Measurements from ENCODE around the gene SNX8.
A peak's percentile ranks its signal among the peaks of the same experiment; 100 is the strongest.

SNX8 gene

DNA sequence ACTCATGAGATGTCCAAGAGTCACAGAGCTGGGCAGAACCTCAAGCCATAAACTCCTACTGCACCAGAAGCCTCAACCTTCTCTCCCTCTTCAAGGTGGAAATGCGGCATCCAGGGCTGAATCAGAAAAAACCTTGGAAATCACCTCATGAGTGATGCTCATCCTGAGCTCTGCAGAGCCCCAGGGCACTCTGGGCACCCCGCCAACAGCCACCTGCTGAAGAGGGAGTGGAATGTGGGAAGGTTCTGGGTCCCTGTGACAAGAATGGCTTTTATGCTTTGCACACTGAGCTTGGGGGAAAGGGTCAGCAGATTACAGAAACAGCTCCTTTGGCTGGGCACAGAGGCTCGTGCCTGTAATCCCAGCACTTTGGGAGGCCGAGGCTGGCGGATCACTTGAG is 53.4 kb downstream of the SNX8 start:
- DNase-seq (ENCODE audit: low spot score) = no peak

DNA sequence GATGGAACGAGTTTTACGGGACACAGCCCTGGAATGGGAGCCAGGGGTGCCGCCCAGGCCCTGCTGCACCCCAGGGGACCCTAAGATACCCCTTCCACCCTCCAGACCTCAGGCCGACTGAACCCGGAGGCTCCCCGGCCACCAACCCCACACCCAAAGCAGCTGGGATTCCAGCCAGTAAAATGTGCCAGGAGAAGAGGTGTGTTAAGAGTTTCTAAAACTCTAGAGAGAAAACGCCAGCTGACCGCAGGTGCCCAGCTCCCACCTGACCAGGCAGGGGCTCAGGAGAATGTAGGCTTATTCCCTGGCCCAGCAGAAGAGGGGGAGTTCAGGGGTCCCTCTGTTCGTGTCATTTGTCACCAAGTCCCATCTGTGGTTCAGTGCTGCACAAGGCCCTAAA is 54.8 kb downstream of the SNX8 start:
- DNase-seq (ENCODE audit: low spot score) = no peak

DNA sequence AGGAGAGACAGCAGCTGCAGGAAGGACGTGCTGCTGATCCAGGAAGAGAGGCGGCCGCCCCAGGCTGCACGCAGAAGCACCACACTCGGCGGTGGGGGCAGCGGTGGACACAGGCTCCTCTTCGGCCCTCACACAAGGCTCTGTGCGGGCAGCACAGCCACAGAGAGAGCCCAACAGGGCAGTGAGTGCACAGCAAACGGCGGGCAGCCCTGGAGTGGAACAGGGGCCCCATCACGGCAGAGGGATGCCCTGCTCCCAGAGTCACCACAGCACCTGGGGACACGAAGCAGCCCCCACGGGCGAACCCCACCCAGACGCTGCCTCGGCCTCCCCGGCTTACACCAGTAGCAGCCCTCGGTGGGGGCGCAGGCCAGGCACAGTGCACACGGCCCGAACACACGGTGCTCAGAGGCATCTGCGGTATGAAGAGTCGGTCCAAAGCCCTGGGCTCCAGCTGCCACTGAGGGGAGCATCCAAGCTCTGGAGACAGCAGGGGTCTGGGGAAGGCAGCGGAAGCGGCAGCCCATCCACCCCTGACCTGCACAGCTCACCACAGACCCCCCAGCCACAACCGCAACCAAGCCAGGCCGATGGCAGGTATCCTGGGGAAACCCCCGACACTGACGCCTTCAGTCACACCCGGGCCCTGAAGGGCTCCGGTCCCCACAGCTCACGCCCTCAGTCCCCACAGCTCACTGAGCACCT is 55.4 kb downstream of the SNX8 start:
- DNase-seq (ENCODE audit: low spot score) = no peak

DNA sequence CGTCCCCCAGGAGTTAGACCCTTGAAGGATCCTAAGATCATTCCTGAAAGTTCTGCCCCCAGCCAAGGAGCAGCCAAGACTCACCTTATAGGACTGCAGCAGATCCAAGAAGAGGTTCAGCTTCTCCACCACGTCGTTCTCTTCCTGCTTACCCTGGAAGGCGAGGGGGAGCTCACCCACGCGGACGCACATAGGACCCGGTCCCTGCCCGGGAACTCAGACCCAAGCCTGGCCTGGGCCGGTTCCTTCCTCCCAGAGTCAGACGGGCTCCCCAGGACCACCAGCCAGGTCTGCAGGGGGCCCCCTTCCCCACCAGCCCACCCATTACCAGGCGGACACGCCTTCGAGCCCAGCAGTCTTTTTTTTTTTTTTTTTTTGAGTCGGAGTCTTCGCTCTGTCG is 56.6 kb downstream of the SNX8 start:
- no peak for DNase-seq (ENCODE audit: low spot score)

DNA sequence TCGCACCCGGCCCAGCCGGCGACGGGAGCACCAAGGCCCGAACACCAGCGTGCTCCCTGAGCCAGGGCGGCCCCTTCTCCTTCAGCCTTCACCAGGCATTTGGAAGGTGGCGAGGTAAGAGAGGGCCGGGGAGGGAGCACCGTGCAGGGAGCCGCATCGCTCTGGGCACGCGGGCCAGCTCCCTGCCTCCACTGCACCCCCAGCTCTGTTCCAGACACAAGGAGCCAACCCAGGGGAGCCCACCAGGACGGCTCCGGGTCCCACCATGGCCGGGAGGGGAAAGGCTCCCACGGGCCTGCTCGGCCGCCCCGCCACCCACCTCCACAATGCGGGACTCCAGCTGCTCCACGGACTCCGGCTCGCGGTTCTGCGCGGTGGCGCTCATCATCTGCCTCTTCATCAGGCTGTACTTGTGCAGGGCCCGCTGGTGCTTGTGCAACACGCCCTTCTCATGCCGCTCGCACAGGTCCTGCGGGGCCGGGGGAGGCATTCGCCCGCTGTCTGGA is 57.1 kb downstream of the SNX8 start:
- no peak for DNase-seq (ENCODE audit: low spot score)

DNA sequence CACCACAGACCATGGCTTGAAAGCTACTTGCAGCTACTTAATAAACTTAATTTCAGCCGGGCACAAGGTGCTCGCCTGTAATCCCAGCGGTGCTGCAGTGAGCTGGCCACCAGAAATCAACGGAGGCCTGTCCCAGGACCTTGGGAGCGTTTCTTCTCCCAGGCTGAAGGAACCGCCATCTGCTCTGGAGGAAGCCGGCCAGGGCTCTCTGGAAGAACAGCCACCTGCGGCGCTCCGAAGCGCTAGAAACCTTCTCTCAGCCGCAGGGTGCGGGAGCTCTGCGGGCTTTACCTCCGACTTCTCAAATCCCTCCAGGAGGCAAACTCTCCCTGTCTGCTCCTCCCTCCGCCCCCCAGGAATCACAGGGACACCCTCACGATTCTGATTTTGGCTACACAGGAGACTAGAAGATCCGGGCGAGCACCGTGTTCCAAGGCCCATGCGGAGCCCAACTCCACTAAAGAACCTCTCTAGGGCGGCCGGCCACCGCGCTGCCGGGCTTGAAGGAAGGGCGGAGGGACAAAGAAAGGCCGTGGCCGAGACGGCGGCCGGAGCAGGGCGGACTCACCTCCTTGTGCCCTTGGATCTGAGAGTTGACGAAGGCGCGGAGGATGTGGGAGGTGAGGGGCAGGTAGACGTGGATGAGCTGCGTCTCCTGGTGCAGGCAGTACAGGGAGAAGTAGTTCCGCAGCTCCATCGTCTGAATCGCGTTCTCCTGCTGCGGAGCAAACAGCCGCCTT is 57.8 kb downstream of the SNX8 start:
- no peak for DNase-seq (ENCODE audit: low spot score)

DNA sequence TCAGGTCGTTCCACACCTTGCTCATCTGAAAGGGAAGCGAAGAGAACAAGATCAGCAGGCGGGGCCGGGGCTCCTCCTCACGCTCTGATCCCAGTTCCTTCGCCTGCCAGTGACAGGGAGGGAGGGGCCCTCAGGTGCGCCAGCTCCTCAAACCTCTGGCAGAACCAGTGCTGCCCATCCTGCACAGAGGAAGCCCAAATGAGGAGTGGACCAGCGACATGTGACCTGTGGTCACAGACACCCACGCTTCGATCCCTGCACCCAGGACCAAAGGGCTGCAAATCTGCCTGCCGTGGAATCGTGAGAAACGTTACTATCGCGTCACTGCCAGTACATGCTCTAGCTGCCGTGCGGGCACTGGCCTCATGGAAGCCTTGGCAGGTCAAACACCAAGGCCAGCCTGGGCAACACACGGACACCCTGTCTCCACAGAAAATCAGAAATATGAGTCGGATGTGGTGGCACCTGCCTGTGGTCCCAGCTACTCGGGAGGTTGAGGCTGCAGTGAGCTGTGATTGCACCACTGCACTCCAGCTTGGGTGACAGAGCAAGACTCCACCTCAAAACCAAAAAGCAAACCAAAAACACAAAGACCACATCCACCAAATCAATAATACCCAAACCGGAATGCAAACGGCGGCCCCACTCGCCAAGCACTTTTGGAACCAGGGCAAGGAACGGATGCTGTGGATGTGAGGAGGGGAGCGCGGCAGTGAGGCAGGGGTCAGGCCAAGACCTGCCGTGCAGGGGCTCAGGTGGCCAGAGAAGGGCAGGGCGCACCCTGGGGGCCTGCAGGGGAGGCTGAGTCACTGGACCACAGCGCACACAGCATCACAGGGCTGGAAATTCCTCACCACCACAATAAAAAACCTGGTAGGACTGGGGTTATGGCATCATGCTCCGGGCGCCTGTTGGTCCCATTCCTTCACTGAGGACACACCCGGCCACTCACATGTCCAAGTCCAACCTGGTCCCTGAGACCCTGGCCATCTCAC is 58.8 kb downstream of the SNX8 start:
- peak; percentile 30 for DNase-seq (ENCODE audit: low spot score)

DNA sequence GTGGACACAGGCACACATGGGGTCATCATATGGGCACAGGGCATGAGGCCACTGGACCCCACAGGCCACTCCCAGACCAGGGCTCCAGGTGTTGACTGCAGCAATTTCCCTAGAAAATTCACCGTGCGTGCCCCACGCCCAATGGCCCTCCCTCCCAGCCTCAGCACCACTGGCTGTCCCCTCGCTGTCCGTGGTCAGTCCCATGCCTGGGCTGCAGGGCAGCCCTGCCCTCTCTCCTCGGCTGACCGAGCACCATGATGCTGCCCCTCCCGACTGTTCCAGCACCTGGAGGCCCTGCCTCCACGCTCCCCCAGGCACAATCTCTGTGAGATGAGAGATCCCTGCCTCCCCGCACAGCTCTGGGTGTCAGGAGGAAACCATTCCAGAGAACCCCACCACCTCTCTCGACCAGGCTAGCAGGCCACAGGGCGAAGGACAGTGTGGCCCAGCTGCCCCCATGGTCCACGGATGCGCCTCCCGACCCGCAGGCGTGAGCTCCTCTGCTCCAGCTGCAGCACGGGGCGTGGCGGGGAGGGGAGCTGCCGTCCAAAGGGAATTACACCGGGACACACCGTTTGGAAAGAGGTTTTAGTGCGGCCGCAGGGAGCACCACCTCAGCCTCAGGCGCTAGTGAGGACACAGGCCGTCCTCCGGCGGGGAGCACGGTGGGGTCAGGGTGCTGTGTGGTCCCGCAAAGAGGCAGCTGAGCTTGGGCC is 59.7 kb downstream of the SNX8 start:
- no peak for DNase-seq (ENCODE audit: low spot score)

DNA sequence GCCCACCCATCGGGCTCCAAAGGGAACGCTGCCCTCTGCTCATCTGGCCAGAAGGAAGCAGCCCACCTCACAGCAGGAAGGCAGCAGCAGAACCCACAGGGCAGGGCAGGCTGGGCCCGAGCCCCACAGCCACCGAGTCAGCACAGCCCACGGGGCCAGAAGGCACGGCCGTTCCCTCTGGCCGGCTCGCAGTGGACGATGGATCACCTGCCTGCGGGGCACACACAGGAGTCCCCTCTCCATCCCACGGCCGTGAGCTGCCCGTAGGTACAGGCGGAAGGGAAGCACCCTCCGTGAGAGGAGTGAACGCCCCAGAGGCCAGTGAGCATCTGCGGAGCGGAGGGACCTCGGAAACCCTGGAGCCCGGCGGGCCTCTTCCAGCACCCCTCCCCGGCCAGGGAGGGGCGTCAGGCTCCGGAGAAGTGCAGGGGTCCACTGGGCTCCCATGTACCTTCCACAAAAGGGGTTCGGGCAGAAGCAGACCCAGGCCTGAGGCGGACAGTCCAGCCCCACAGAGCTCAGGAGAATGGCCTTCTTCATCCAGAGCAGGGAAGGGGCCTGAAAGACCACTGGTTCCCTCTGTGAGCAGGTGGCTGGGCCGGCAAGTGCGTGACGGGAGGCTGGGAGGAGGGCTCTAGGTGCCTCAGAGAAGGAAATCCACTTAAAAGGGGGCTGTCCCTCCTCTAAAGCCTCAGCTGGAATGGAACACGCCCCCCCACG is 60.6 kb downstream of the SNX8 start:
- no peak for DNase-seq (ENCODE audit: low spot score)

DNA sequence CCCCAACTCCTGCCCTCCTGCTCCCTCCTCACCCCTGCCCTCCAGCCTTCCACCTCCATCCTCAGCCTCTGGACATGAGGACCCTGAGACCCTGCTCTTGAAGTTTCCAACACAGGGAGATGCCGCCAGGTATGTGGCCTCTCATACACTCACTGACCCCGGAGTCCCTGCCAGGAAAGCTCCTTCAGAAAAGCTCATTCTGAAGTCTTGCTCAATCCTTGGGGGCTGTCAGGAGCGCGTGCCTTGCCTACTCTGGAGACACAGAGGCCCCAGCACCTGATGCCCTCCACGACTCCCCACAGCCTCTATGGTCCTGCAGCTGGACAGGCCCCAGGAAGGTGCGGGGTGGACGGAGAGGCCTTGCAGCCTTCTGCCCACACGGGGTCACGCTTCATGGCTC is 61.2 kb downstream of the SNX8 start:
- DNase-seq (ENCODE audit: low spot score) = no peak

DNA sequence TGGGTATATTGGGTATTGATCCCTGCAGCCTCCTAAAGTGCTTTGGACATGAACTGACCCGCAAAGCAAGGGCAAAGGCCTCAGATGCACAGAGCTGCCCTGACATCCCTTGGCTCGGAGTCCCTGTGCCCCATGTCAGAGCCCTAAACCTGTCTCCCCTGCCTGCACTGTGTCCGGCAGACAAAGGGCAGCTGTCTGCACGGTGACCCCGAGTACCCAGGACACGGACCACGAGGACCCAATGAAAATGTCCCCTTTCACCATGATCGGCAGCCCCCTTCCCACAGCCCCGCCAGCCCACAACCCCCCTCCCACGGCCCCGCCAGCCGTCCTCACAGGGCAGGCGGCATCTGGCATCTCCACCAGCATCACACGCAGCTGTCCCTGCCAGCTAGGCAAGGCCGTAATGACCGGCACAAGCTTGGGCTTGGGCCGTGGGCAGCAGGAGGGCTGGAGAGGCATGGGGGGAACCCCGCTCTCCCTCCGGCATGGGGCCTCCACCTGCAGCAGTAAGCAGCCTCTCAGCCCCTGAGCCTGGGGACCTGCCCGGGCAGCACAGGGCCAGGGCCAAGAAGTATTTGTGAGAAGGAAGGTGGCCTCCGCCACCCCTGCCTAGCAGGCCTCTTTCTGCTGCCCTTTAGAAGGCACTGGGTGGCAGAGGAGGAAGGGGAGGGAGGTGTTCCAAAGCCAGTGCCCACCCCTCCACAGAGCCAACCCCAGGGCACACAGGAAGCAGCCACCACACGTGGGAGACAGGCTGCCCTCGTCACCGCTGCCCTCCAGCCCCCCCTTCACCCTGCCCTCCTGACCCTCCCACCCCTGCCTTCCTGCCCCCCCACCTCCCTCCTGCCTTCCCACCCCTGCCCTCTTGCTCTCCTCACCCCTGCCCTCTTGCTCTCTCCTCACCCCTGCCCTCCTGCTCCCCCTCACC is 62.1 kb downstream of the SNX8 start:
- no peak for DNase-seq (ENCODE audit: low spot score)

DNA sequence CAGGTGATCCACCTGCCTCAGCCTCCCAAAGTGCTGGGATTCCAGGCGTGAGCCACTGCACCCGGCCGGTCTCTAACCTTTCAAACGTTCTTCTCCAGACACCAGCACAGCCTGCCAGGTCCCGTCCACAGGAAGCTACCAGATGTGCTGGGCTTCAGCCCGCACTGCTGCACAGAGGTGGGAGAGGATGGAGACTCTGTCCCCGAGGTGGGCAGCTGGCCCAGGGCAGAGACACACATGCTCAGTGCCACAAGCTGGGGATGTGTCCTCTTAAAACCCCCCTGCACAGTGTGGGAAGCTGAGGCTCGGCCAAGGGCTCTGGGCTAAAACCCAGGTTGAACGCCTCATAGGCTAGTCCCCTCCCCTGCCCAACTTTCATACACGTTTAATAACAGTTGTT is 62.9 kb downstream of the SNX8 start:
- no peak for DNase-seq (ENCODE audit: low spot score)

DNA sequence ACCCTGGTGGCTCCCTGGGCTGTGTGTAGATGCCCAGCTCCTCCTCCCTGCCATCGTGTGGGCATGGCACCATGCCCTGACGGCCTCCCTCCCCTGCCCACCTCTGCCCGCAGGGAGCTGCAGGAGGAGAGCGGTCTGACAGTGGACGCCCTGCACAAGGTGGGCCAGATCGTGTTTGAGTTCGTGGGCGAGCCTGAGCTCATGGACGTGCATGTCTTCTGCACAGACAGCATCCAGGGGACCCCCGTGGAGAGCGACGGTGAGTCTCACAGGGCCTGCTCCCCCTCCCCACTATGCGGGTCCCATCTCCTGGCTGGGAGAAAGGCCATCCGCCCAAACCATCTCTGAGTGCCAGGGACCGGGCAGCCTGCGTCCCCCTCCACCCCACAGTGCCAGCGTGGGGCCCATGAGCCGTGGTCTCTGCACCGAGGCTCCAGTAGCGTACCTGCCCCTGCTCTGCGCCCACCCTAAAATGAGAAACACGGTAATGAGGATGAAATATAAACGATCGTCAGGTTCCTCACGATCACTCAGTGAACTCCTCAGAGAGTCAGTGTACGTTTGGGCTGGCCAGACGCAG is 64.4 kb downstream of the SNX8 start:
- DNase-seq (ENCODE audit: low spot score) = no peak

DNA sequence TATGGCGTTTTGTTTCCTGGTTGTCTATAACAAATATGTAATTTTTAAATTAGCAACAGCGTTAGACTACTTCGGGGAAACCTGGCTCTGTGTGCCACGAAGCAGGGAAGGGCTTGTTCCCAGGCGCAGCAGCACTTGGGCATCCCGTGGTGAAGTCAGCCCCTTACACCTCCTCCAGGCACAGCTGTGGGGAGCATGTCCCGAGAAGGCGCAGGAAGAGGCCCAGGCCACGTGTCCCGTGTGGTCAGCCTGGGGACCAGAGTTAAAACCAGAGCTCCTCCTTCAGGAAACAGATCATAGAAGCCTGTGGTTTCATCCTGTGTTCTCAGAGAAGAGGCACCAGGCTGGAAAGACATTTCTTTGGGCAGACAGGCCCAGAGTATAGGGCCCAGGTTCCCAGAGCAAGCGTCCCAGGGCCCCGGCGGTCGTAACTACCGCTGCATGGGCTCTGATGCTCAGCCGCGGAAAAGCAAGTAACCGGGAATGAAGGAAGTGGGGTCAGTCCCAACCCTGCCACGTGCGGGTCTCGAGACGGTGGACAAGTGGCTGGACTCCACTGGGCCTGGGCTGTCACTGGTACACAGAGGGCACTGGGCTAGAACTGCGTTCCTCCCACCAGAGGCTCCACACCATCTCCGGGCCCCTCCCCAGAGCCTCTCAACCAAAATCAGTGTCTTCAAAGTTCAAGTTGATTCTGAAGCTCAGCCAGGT is 65.1 kb downstream of the SNX8 start:
- DNase-seq (ENCODE audit: low spot score) = peak; percentile 61

DNA sequence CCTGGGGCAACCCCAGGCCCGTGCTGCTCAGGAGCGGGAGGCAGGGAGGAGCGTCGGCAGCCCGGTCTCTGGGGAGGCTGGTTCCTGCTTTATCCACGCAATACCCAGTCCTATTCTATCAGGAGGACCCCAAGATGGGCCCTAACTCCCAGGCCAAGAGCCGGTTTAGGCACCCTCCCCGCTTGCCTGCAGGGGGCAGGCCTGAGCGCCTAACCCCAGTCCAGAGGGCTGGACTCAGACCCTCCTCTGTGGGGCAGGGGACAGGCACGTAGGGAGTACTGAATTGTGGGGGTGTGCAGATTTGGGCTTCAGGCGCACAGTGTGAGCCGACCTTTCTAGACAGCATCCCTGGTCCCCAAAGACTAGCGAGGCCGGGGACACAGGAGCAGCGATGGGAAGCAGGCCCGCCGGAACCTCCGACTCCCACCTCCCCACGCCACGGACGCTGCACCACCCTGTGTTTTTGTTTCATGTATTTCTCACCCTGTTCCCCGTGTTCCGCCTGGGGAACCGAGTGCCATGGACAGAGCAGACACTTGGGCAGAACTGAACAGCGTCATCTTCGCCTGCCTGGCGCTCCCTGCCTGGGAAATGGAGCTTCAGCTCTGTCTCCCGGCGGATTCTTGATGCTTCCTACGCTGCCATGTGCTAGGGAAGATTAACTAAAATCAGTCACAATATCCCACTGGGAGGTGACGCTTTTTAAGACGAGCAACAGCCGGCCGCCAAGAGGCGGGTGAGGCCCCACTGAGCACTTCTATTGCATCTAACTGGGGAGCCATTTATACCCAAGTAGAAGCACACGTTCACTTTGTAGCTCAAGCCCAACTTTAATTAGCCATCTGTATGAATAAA is 66.9 kb downstream of the SNX8 start:
- DNase-seq (ENCODE audit: low spot score) = no peak

DNA sequence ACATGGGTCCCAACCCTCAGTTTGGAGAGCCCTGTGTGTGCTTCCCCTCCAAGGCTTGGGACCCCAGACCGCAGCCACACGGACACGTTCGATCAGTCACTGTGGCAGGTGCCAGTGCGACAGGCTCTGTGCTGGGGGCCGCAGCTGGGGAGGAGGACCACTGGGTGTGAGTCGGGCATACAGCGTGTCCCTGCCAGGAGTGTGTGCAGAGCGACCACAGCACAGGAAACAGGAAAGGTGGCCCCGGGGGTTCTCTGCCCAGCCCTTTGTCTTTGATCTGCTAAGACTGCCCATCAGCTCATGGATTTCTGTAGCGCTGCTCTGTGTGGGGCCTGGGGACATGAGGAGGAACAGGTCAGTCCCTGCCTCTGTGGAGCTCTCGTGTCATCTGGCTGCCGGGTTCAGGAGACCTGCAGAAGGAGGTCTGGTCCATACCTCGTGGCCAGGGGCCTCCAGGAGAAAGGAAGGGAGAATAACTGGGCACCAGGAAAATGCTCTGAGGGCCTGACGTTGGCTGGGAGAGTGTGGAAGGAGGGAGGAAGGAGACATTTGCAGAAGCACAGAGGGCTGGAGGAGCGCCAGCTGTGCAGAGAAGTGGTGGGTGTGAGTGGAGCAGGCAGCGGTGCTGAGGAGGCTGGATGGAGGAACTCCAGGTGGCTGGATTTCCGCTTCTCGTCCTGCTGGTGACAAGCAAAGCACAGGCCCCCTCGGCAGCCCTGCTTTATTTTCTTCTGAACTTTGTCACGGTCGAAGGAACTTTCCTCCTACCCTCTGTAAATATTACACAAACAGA is 68.2 kb downstream of the SNX8 start:
- no peak for DNase-seq (ENCODE audit: low spot score)

DNA sequence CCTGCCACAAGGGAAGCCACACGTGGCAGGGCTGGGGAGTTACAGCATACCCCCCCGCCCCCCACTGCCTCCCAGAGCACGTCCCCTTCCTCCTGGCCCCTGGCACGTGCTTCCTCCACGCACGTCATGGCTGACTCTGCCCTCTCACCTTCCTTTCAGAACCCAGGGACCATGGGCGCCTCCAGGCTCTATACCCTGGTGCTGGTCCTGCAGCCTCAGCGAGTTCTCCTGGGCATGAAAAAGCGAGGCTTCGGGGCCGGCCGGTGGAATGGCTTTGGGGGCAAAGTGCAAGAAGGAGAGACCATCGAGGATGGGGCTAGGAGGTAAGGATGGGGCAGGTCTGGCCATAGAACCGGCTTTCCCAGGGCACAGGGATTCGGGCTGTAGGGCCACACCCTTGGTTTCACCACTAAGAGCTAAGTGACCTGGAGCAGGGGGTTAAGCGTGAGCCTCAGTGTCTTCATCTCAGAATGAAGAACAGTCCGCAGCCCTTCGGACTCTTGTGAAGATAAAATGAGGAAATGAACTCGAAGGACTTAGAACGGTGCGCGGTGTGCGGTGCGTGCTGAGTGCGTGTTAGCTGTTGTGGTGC is 69.7 kb downstream of the SNX8 start:
- DNase-seq (ENCODE audit: low spot score) = no peak
